Central memory CD4-positive, alpha-beta T cell (primary cell): ENCODE data around the gene TTC19.
"Not testable (repeated sequence)": the region's sequence is repeated elsewhere in the genome, so short reads cannot be mapped to it uniquely, and the experiment has no call there.

ENCODE experiments used
- DNase-seq: peaks from one replicate; pipeline ENCODE4 v3.0.0; 2022

TTC19 gene

DNA sequence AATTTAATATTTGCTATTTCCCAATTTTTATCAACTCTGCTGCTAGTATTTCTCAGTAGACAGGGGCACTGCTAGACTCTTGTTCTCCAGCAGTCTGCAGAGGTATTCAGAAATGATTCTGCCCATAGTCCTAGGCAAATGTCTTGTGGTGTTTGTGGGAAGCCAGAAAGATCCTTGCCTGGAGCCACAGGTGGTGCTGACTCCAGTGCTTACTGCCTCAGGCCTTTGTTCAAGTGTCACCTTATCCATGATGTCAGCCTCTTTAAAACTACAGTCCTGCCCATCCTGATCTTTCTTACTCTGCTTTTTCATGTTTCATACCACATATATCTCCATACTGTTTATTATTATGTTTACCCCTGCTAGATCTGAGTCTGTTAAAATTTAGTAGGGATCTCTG lies 26.6 kb upstream of the TTC19 start:
- DNase-seq, result no peak

- no peak for DNase-seq
Observed at GRCh38 chr17:15973834-15974233, 25.8 kb upstream of the TTC19 start.

DNA sequence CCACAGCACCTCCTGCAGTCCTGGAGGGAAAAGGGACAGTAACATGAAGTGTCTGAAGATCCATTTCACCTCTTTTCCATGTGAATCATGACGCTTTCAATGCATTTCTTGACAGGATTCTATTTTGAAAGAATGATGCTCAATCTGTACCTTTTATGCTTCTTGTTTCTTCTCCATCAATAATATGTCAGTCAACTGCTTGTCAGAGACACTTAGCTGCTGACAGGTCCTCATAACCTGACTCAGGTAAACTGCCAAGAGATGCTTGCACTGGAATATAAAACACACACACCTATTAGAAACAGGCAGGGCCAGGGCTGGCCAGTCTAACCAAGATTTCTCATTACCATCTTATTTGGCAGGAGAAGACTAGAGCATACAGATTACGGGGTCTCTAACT lies 21.7 kb upstream of the TTC19 start:
- no peak for DNase-seq

- DNase-seq, result no peak
Observed at GRCh38 chr17:15978606-15979005, 21.0 kb upstream of the TTC19 start.

GRCh38 chr17:15979013-15979412 lies 20.6 kb upstream of the TTC19 start:
- not testable (repeated sequence) for DNase-seq

DNA sequence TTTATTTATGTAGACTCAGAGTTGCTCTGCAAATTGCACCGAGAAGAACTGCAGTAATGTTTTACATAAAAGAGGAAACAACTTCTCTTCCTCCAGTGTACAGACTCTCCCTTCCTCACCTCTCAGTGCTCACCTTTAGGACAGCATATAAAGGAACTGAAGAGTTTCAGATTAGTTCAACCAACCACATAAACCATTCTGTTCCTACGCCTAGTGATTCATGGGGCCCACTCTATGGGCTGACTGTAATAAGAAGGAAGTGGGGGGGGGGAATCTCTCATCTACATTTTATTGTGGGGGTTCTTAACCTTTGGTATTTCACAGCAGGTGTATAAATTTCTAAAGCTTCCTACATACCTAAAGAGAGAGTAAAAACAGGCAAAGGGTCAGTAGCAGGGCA lies 18.4 kb upstream of the TTC19 start:
- DNase-seq, result no peak

GRCh38 chr17:15981646-15982580 lies 17.7 kb upstream of the TTC19 start:
- no peak for DNase-seq

DNA sequence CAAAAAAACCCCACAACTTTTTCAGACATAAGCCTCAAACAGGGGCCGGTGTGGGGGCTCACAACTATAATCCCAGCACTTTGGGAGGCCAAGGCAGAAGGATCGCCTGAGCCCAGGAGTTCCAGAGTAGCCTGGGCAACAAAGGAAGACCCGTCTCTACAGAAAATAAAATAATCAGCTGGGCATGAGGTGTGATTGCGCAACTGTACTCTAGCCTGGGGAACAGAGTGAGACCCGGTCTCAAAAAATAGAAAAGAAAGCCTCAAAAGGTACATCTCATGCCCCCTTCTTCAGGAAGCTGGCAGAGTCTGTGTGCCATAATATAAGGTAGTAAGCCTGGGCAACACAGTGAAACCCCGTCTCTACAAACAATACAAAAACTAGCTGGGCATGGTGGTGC lies 3.3 kb upstream of the TTC19 start:
- DNase-seq, result no peak

GRCh38 chr17:15998031-15998562 lies 1.5 kb upstream of the TTC19 start:
- no peak for DNase-seq

DNA sequence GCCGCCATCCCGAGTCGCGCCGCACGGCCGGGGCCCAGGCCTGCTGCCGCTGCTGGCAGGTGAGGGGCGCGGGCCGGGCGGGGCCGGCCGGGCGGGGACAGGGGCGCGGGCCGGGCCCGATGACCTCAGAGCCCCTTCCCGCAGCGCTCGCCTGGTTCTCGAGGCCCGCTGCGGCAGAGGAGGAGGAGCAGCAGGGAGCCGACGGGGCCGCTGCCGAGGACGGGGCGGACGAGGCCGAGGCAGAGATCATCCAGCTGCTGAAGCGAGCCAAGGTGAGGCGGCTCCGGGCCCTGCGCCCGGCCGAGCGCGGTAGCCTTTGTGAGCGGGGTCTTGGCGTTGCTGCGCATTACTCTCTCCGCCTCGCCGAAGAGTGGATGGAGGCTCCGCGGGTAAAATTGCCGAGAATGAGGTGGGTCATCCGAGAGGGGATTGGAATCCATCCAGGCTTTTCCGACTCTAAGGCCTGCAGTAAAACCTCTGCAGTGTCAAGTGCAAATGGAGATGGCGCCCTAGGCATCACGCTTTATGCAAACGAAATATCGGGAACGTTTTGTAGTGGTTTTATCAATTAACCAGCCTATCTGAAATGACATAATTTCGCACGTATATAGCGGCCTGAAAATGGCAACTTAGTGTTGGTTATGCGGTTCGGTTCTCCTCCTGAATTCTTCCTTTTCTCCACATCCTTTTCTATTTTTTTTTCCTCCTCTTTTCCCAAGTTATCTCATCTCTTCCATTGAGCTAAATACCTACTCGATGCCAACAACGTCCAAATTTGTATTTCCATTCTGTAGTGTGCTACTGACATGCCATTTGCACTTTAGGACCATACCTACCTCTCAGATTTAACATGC lies 577 bp downstream of the TTC19 start:
- peak; percentile 30 for DNase-seq

DNA sequence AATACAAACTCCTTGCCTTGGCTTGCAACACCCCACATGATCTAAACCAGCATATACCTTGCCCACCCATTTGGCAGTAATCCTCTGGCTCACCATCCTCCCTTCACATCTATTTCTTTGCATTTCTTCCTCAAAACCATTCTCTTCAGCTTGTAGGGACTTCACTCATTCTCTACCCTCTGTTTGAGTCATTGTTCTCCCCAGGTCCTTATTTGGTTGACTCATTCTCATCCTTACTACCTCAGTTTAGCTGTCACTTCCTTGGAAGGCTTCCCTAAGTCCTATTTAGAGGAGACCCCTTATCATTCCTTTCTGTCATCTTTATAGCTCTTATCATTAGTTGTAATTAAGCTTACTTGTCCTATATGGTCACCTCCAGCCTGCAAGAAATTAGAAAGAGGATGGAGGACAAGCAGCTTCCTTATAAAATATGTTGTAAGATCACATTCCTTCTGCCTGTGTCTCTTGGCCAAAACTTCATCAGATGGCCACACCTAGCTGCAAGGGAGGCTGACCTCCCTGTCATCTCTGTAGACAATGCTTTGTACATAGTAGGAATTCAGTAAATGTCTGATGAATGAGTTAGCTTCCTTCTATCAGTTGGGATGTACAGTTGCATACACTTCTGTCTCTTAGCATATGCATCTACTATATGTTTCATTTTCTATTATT lies 1.7 kb downstream of the TTC19 start:
- DNase-seq, result no peak

DNA sequence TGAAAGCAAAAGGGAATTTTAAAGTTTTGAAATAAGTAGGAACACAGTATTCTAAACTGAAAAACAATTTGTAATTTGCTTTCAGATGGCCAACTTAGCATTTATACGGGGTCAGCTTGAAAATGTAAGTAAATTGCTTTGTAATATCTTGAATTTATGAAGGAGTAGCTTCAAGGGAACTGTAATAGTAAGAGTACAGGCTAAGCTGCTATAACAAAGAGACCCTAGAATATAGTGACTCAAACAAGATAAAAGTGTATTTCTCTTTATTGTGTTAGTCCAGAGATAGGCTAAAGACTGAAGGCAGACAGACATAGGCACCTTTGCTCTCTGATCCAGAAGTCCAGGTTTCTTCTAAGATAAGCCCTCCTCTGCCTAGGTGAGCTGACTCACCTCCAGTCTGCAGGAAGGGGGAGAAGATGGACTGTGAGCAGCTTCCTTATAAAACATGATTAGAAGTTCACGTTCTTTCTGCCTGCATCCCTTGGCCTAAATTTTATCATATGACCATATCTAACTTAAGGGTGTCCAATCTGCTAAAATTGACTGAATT lies 3.2 kb downstream of the TTC19 start:
- no peak for DNase-seq

DNA sequence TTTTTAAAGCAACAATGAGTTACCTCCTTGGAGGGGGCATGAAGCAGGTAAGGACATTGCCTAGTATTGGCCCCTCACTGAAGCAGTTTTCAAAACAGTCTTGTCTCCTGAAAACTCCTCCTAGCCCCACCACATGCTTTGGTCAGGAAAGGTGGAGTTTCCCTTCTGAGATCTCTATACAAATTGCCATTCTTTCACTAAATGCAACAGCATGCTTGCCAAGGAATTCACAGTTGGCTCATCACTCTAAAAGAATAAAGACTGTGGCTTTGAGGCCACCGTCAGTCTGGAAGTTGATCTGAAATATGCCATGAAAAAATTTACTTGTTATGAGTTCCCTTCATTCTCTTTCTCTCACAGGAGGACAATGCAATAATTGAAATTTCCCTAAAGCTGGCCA lies 4.2 kb downstream of the TTC19 start:
- no peak for DNase-seq

- DNase-seq, result no peak
Observed at GRCh38 chr17:16005636-16006035, 6.0 kb downstream of the TTC19 start.

DNA sequence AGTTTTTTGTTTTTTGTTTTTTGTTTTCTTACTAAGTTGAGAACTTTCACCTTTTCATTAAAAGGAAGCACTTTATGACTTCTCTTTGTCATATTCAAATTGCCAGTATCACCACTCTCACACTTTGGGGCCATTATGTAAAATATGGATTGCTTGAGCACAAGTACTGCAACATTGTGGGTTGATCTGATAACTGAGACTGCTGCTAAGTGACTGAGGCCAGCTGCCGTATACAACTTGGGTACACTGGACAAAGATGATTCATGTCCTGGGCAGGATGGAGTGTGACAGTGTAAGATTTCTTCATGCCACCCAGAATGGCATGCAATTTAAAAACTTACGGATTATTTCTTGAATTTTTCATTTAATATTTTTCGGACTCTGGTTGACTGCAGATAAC lies 7.8 kb downstream of the TTC19 start:
- DNase-seq, result no peak

GRCh38 chr17:16013943-16014407 lies 14.4 kb downstream of the TTC19 start:
- DNase-seq, result no peak

DNA sequence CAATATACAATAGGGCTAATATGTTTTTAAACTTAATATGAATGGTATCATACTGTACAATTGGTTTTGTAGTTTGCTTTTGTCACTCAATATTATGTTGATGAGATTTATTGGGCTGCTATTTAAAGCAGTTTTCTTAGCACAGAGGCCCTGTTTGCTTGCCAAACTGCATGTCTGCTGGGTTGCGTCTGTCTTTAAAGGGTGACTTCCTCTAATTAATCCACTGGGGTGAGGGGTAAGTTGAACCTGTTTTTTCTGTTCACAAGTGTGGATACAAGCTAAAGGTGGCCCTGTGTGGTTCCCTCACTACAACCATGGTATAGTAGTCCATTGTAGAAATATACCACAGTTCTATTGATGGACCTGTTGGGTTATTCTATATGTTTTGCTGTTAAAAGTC lies 19.7 kb downstream of the TTC19 start:
- no peak for DNase-seq

GRCh38 chr17:16023881-16024280 lies 24.3 kb downstream of the TTC19 start:
- DNase-seq, result no peak

DNA sequence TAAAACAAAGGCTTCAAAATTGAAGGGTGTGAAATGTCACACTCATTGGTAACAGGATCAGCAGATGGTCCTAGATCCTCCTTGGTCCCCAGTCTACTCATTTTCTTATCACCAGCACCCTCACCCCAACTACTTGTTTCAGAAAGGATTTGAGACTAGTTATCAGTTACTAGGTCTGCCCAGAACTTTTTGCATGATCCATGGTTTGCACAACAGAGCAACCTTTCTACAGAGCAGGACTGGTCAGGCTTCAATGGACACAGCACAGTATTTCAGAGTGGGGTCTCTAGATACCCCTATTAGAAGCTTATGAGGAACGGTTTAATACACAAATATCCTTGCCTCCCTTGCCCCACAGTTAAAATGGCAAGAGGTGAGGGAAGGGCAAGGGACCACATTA lies 25.6 kb downstream of the TTC19 start:
- no peak for DNase-seq

DNA sequence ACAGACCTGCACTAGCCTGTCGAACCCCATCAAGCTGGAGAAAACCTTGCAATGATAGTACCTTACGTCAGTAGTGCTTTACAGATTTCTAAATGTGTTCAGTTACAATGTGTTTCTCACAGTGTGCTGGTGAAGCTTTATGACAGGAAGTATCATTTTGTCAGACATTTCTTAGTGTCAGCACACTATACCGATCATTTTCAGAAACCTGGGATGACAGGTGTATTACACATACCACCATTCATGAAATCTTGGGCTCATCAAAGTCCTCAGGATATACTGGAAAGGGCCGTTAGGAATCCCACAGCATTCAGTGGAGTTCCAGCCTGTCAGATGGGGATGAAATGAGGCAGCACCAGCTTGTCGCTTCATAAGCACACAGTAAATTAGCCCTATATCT lies 27.3 kb downstream of the TTC19 start:
- no peak for DNase-seq

DNA sequence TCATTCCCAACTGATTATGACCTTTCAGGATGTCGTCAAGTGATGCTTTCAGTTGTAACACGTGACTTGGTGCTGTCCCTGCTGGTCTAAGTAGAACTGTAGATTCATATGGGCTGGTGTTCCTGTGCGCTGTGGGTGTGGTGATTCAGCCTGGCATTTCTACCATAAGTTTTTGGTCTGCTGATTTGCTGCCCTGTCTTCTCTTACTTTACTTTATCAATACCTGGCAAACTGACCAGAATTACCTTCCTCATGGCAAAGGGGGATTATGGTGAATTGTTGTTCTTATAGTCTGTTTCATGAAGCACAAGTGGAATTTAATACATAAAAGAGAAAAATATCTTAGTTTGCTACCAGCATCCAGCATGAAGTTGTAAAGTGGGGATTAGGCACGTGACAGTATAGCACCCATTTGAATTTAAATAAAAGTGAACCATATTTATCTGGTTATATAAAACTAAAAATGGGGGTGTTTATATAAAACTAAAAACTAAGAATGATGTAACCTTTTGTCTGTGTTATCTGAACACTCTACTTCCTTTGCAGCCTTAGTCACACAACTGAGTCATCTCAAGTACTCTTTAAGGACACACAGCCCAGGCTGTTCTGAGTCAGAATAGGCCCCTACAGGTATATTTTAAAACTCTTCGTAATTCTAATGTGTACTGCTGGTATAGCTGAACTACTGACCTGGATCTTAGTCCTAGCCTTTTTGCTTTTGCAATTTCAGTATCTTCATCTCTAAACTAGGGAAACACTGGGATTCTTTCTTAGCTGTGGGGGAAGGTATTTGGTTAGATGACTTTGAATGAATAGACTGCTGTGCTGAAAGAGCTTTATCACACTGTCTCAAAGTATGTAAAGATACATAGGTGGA lies 28.3 kb downstream of the TTC19 start:
- DNase-seq, result no peak
